HS-27A (cell line): Measurements from ENCODE around the gene PLXNB2.
"Not testable (repeated sequence)": the region's sequence is repeated elsewhere in the genome, so short reads cannot be mapped to it uniquely, and the experiment has no call there.

ENCODE experiments used
- DNase-seq: peaks from one replicate; pipeline ENCODE4 v3.0.0-alpha.2; 2012; ENCODE audit warnings: low read depth, missing footprints

The PLXNB2 gene

DNA sequence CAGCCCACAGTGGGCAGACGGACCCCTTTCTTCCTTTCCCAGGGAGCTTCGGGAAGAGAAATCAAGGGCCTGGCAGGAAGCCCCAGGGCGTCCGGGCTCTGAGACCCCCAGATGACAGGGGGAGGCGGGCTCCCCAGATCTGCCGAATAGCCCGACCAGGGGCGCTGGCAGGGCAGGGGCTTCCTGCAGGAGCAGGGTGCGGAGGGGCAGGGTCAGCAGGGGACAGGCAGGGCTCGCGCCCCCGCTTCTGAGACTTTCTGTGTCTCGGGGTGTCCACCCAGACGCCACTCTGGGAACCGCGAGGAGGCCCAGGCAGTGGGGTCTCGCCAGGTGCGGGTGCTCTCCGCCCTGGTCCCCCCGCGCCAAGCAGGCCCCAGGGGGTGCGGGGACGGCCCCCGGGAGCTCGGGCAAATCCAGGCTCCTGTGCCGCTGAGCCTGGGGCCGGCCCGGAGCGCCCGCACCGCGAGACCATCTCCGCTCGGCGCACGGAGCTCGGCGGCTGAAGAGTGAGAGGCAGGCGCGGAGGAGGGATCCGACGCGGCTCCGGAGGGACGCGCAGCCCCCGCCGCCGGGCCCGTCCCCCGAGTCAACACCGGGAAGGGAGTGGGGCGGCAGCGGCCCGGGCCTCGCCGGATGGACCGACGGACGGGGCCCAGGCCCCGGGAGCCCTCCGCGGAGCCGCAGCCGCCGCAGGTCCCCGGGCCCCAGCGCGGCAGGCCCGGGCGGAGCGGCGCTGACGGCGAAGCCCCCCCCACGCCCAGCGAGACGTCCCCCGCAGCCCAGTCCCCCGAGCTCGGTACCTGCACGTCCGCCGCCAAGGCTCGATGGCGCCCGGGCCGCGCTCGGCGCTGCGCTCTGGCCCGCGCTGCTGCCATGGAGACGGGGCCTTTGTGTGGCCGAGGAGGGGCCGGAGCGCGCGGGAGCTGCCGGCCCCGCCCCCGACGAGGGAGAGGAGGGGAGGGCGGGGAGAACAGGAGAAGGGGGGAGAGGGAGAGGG, at the start of gene PLXNB2:
Gene PLXNB2 (minus strand): TSS at position 894 of the 997 bp plus-strand sequence. CDS start 17,062 bp downstream, outside the sequence.
- no peak for DNase-seq

- DNase-seq: no peak
Measured at GRCh38 chr22:50357222-50357621, 49.8 kb upstream of the PLXNB2 start.

DNA sequence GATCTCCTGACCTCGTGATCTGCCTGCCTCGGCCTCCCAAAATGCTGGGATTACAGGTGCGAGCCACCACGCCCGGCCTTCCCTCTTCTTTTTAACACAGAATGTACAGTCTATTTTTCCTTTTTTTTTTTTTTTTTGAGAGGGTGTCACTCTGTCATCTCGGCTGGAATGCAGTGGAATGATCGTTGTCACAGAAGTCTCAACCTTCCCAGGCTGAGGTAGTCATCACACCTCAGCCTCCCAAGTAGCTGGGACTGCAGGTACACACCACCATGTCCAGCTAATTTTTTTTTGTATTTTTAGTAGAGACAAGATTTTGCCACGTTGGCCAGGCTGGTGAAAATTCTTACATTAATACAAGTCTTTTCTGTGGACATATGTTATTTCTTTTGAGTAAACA, 48.7 kb upstream of the PLXNB2 start:
- no peak for DNase-seq

- DNase-seq: no peak
Measured at GRCh38 chr22:50348058-50348457, 40.6 kb upstream of the PLXNB2 start.

DNA sequence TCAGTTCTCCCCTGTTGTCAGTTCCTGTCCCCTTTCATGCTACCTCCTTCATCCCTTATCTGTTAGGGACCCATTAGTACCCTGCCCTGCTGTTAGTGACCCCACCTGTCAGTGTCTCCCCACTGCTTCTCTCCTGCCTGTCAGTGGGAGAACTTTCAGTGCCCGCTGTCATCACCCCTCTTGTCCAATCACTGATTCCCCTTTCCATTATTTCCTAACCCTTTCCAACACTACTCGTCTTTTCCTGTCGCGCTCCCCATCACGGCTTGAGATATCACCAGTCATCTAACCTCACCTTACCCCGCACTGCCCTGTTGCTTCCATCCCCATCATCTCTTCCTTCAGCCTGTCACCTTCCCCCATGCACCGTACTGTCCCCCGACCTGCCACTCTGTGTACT, 39.7 kb upstream of the PLXNB2 start:
- DNase-seq: no peak

- no peak for DNase-seq
Measured at GRCh38 chr22:50346470-50346869, 39.0 kb upstream of the PLXNB2 start.

- no peak for DNase-seq
Measured at GRCh38 chr22:50343541-50343935, 36.1 kb upstream of the PLXNB2 start.

- DNase-seq: no peak
Measured at GRCh38 chr22:50342651-50343540, 35.5 kb upstream of the PLXNB2 start, which contains the start of gene PPP6R2. TSS of gene PPP6R2 (plus strand) at chr22:50343327. CDS start at chr22:50393909, 50,582 bp downstream.

DNA sequence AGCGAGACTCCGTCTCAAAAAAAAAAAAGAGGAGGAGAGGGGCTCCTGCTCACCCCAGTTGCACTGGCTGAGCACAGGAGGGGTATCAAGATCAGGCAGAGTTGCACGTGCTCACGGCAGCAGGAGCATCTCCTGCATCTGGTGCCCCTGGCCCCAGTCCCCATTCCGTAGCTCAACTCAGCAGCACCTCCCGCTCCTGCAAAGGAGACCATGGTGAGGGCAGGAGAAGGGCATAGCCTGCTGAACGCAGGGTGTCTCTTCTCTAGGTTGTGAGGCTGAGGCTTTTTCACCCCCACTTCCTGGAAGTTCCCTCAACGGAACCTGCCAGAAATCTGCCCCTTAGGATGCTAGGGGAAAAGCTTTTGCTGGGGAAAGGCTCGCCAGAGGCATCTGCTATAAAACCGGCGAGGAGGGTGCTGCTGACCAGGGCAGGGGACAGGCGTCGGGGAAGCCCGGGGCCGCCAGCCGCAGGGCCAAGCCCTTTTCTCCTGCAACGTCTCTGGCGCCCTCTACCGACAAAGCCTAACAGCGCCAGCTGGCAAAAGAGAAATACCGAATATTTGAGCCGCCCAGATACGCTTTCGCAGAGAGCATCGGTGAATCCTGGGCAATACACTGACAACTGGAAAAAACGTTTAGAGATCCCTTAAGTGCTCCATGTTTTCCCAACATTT, 34.7 kb upstream of the PLXNB2 start:
- DNase-seq: peak; percentile 59

GRCh38 chr22:50339945-50340879, 32.8 kb upstream of the PLXNB2 start:
- no peak for DNase-seq

DNA sequence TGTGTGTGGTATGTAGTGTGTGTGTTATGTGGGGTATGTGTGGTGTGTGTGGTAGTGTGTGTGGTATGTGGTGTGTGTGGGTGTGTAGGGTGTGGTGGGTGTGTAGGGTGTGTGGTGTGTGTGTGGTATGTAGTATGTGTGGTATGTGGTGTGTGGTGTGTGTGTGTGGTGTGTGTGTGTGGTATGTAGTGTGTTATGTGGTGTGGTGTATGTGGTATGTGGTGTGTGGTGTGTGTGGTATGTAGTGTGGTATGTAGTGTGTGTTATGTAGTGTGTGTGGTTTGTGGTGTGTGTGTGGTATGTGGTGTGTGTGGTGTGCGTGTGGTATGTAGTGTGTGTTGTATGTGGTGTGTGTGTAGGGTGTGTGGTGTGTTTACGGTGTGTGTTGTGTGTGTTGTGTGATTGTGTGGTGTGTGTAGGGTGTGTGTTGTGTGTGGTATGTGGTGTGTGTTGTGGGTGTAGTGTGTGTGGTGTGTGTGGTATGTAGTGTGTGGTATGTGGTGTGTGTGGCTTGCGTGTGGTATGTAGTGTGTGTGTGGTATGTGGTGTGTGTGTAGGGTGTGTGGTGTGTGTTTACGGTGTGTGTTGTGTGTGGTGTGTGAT, 31.5 kb upstream of the PLXNB2 start:
- no peak for DNase-seq

- no peak for DNase-seq
Measured at GRCh38 chr22:50338042-50338573, 30.7 kb upstream of the PLXNB2 start.

GRCh38 chr22:50337262-50338041, 30.0 kb upstream of the PLXNB2 start:
- DNase-seq: no peak

- not testable (repeated sequence) for DNase-seq
Measured at GRCh38 chr22:50334433-50334832, 27.0 kb upstream of the PLXNB2 start.

- DNase-seq: no peak
Measured at GRCh38 chr22:50329236-50329635, 21.8 kb upstream of the PLXNB2 start.

DNA sequence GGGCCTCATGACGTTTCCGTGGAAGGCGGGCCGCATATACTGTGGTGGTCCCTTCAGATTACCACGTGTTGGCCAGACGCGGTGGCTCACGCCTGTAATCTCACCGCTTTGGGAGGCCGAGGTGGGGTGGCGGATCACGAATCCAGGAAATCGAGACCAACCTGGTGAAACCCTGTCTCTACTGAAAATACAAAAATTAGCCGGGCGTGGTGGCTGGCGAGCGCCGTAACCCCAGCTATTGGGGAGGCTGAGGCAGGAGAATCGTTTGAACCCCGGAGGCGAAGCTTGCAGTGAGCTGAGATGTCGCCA, 20.2 kb upstream of the PLXNB2 start:
- no peak for DNase-seq

DNA sequence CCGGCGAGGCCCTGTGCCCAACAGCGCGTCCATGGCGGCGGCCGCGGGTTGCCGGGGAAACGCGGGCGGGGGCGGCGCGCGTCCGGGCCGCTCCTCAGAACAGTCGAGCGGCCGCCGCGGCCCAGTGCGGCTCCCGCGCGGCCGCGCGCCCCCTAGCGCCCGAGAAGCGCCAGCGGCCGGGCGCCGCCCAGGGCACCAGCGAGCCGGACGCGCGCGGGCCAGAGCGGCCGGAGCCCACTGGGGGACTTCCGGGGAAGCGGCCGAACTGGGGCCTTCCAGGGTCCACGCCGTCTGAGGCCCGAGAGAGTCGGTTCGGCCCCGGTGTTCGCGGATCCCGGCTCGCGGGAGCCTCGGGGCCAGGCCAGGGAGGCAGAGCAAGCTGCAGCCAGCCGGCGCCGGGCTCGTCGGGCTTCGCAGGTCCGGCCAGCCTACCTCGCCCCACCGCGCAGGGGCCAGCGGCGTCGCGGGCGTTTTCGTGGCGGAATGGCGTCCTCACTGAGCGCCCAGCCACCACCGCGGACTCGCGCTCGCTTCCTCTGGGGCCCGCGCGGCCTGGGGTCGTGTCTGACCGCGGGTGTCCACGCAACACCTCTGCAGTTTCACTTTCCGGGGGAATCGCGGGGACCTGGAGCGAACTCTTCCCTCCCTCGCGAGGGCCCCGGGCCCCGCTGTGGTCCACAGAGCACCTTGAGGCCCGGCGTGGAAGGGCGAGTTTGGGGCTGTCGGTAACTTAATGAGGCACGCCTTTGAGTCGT, 19.7 kb upstream of the PLXNB2 start, which contains the start of gene DENND6B:
Gene DENND6B (minus strand): TSS at position 57 of the 755 bp plus-strand sequence. CDS start 24 bp downstream, at position 33.
- DNase-seq: no peak

DNA sequence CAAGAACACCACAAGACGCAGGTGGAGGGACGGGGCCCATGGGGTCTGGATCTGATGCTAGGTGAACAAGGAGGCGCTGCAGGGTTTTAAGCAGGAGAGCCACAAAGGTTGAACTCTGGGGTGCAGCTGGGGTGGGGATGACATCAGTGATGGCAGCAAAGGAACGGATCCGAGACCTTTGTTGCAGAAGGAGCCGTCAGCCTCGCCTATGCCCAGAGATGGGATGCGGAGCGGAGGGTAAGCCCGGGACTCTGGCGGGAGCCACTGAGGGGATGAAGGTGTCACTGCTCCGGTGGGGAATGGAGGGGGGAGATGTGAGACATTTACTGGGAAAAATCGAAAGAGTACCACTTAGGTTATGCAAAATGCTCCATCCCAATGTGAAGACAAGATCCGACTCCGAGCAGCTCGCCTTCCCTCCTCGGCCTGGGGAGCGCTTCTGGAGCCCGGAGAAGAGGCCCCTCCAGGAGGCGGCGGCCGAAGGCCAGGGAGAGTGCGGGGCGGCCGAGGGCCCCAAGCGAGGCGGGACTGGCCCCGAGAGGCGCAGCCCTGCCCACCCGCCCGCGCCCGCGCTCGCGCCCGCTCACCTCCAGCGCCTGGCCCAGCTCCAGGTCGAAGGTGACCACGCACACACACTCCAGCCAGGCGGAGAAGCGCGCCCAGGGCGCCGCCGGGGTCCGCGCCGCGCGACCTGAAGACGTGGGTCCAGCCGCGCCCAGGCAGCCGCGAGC, 18.9 kb upstream of the PLXNB2 start:
- DNase-seq: no peak
